ENCODE results near the gene CRKL.

GRCh38 chr22:20927940-20928572, 10.8 kb downstream of the CRKL start:
- TF ChIP-seq, protein P1, sequence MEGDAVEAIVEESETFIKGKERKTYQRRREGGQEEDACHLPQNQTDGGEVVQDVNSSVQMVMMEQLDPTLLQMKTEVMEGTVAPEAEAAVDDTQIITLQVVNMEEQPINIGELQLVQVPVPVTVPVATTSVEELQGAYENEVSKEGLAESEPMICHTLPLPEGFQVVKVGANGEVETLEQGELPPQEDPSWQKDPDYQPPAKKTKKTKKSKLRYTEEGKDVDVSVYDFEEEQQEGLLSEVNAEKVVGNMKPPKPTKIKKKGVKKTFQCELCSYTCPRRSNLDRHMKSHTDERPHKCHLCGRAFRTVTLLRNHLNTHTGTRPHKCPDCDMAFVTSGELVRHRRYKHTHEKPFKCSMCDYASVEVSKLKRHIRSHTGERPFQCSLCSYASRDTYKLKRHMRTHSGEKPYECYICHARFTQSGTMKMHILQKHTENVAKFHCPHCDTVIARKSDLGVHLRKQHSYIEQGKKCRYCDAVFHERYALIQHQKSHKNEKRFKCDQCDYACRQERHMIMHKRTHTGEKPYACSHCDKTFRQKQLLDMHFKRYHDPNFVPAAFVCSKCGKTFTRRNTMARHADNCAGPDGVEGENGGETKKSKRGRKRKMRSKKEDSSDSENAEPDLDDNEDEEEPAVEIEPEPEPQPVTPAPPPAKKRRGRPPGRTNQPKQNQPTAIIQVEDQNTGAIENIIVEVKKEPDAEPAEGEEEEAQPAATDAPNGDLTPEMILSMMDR (conservative IDR thresholded peaks at IDR 0.05): no peak
- TF ChIP-seq EZH2 (IDR thresholded peaks at IDR 0.05; ENCODE audit: low read depth): no peak

All from PC-9 (cell line).